Bone marrow (tissue), 2 donors: ENCODE data around the gene CEACAM6.
"Not testable (repeated sequence)": the region's sequence is repeated elsewhere in the genome, so short reads cannot be mapped to it uniquely, and the experiment has no call there.

Source experiments
- DNase-seq, 2 donors: peaks; one replicate each; lab custom pipeline; 2025; lab: John Stamatoyannopoulos, UW

CEACAM6 gene

GRCh38 chr19:41755328-41755913 is at the start of gene CEACAM6:
TSS of gene CEACAM6 (plus strand) at chr19:41755530. CDS start at chr19:41755639, 109 bp downstream.
- no peak for DNase-seq

DNA sequence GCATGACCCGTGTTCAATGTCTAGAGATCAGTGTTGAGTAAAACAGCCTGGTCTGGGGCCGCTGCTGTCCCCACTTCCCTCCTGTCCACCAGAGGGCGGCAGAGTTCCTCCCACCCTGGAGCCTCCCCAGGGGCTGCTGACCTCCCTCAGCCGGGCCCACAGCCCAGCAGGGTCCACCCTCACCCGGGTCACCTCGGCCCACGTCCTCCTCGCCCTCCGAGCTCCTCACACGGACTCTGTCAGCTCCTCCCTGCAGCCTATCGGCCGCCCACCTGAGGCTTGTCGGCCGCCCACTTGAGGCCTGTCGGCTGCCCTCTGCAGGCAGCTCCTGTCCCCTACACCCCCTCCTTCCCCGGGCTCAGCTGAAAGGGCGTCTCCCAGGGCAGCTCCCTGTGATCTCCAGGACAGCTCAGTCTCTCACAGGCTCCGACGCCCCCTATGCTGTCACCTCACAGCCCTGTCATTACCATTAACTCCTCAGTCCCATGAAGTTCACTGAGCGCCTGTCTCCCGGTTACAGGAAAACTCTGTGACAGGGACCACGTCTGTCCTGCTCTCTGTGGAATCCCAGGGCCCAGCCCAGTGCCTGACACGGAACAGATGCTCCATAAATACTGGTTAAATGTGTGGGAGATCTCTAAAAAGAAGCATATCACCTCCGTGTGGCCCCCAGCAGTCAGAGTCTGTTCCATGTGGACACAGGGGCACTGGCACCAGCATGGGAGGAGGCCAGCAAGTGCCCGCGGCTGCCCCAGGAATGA is 48.4 kb upstream of the CEACAM6 start:
- peak; percentile 69 to 76 for DNase-seq

GRCh38 chr19:41707502-41707812 is 47.9 kb upstream of the CEACAM6 start:
- no peak for DNase-seq

GRCh38 chr19:41707871-41708371 is 47.4 kb upstream of the CEACAM6 start:
- DNase-seq, result no peak

GRCh38 chr19:41708481-41708880 is 46.8 kb upstream of the CEACAM6 start, which contains the start of gene CEACAM5:
TSS of gene CEACAM5 (plus strand) at chr19:41708626. CDS start at chr19:41708732, 106 bp downstream.
- no peak for DNase-seq

GRCh38 chr19:41709516-41709915 is 45.8 kb upstream of the CEACAM6 start:
- not testable (repeated sequence) for DNase-seq

- DNase-seq, result no peak
Measured at GRCh38 chr19:41709951-41710645, 45.2 kb upstream of the CEACAM6 start.

DNA sequence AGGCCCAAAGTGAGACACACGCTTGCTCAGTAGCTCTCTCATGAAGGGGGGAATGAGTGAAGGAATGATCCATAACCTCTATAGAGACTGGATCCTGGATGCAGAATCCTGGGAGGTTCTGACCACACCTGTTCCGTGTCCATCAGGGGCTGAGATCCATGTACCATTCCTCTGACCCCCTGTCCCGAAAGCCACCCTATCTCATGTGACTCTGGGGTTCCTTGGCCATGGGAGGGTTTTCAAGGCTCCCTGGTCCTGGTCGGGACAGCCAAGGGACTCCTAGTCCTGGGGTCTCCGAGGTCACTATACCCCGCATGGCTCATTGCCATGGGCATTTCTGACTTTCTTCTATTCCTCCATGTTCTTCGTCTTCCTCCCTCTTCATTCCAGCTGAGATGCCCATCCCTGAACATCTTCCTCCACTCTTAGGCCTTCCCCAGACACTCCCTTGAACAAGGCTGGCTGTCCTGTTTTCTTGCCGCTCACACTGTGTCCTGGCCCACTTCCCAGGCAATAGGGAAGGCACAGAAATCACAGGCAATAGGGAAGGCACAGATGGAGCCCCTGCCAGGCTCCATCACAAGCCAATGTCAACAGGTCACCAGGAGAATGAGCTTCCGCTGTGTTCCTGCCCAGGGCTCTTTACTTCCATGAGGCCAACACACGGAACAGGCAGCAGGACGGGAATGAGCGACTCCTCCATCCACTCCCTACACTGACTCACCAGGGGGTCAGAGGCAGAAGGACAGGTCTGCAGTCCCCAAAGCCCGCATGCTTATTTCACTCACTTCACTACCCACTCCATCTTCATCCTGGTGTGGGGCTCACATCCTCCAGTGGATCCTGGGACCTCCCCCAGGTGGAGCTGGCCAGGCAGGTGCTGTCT is 43.7 kb upstream of the CEACAM6 start:
- no peak for DNase-seq

DNA sequence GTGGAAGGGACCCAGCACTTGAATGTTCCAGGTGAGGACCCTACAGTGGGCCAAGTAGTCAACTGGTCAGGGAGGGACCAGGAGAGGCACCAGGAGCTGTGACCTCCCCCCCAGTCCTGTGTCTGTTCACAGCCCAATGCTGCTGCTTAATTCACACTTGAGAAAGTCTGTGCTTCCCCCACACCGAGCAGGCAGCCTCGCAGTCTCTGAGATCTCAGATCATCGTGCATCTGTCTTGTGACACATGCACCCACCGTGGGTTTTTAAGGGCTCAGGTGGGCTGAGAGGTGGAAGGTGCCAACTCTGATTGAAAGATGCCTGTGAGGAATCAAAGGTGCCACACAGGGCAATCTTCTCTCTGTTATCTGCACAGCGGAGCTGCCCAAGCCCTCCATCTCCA is 40.7 kb upstream of the CEACAM6 start:
- DNase-seq, result no peak

GRCh38 chr19:41718761-41719160 is 36.6 kb upstream of the CEACAM6 start:
- DNase-seq, result no peak

- DNase-seq, result no peak
Measured at GRCh38 chr19:41720103-41720502, 35.2 kb upstream of the CEACAM6 start.

GRCh38 chr19:41726493-41726892 is 28.8 kb upstream of the CEACAM6 start:
- DNase-seq, result no peak

- no peak for DNase-seq
Measured at GRCh38 chr19:41734156-41734555, 21.2 kb upstream of the CEACAM6 start.

GRCh38 chr19:41734585-41734984 is 20.7 kb upstream of the CEACAM6 start:
- no peak for DNase-seq

DNA sequence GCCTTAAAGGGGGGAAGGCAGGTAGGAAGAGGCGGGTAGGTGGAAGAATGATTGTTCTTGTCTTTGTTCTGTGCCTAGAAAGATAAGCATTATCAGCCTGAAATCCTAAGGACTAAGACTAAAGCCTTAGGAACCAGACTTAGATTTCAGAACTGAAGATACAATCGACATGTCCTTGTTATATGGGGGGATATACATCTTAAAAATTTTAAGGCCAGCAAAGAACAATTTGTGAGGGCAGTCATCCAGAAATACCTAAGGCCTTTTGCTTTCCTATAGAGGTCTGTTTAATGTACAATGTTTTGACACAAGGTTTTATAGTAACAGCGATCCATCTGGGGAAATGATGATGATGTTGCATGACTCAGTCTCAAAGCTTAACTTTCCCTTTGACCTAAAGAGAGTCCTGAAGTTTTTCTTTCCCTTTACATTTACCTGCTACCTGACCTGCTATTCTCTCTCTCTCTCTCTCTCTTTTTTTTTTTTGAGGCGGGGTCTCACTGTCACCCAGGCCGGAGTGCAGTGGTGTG is 20.2 kb upstream of the CEACAM6 start:
- DNase-seq, result no peak

GRCh38 chr19:41739361-41739760 is 16.0 kb upstream of the CEACAM6 start:
- DNase-seq, result no peak

DNA sequence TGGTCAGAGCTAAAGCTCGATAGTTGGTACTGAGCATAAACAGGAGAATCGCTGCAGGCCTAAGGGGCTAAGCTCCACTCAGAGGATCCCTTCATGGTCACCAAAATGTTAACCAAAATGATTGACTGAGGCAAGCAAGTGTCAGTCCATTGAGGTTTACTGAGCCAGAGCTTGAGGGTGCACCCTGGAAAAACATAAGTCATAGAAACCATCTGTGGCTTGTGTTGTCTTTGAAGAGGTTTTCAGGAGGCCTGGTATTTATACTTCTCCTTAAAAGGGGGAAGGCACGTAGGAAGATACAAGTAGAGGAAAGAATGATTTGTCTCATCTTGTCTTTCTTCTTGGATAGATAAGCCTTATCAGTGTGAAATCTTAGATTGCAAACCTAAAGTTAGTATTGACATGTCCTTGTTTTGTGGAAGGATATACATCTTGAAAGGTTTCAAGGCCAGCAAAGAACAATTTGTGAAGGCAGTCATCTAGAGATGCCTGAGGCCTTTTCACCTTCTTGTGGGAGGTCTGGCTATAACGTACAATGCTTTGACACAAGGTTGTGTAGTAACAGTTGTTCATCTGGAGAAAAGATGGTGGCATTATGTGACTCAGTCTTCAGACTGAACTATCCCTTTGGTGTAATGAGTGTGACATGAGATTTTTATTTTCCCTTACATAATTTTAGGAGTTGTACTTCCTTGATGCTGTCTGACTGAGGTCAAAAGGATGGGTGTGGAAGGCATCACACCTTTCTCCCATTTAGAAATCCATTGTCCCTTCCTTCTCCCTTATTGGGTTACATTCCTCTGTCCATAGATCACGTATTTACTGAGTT is 14.7 kb upstream of the CEACAM6 start:
- no peak for DNase-seq

DNA sequence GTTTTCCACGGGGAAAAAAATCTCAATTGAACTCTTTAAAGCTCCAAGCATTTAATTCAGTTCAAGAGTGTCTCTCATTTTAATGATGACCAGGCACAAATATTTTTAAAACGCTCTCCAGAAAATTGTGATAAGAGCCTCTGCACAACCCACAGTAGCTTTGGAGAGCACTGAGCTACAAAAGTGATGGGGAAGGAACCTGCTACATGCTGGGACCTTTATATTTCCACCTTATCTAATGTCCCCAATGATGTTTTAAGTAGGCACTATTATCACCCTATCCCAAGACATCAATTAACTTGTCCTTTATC is 14.1 kb upstream of the CEACAM6 start:
- DNase-seq, result no peak

- no peak for DNase-seq
Measured at GRCh38 chr19:41744850-41745249, 10.5 kb upstream of the CEACAM6 start.

DNA sequence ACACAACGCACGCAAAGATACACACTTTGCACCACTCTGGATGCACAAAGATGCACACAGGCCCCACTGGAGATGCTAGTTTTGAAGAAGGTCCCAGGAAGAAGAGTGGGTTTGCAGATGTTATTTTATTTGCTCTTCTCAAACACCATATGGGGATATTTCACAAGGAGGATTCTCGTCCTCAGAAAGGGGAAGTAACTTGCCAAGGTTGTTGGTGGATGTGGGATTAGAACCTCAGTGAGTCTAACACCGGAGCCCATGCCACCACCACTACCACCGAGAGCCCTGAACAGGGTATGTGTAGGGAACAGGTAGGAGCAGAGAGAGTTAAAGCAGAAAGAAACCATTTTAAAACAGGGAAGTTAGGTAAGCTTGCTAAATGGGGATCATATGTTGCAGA is 9.6 kb upstream of the CEACAM6 start:
- no peak for DNase-seq
